ENCODE results near the gene CFDP1. TPM values are rescaled to one million over a fixed set of nuclear protein-coding genes. Genes with fewer than 3 reads are reported as not detected.

CFDP1 gene
- total and polyA plus RNA-seq, 2 donors (not counting 1 experiment from before 2014, with no cell fraction given) = 6.3 to 42.8 TPM

GRCh38 chr16:75477680-75478473 lies 44.6 kb upstream of the CFDP1 start:
- H3K4me1 Mint-ChIP-seq = peaks cover 2% of the 10 kb centered on the region
- POLR2A ChIA-PET = no interaction called here

More at GRCh38 chr16:75477680-75478473, 44.6 kb upstream of the CFDP1 start:
- Histone ChIP-seq H3K4me2 (replicated peaks; ENCODE audit: low read depth, low read length, poor library complexity, severe bottlenecking) (no peak overlapping the region), H3K79me2 (ENCODE audit: control insufficient read depth, insufficient read depth, low read length) (no peaks in the 10 kb centered on the region), H3K36me3 (replicated peaks in 1 of 2; ENCODE audit: control extremely low read depth in 1 of 2, control insufficient read depth in 1 of 2, extremely low read depth in 1 of 2, insufficient read depth in 2 of 2, low read length in 1 of 2) (no peaks in the 10 kb centered on the region), H3K27me3 (replicated peaks in 1 of 4; ENCODE audit: control extremely low read depth in 1 of 4, control insufficient read depth in 3 of 4, insufficient read depth in 4 of 4, low read length in 3 of 4) (no peaks in the 10 kb centered on the region), H3K4me3 (ENCODE audit: control extremely low read depth in 1 of 5, extremely low read depth in 1 of 5, insufficient read depth in 1 of 5, low read depth in 2 of 5, low read length in 4 of 5) (no peak overlapping the region), H4K20me1 (ENCODE audit: control insufficient read depth, insufficient read depth, low read length, poor library complexity, severe bottlenecking) (no peaks in the 10 kb centered on the region), H2AFZ (ENCODE audit: insufficient read depth, low read depth, low read length, poor library complexity, severe bottlenecking) (no peak overlapping the region), H3K27ac (ENCODE audit: low read length in 2 of 2) (no peak overlapping the region), H3K9me3 (ENCODE audit: control extremely low read depth in 1 of 3, control insufficient read depth in 2 of 3, insufficient read depth in 1 of 3, low read length in 2 of 3) (no peaks in the 10 kb centered on the region), H3K4me1 (ENCODE audit: control insufficient read depth in 2 of 2, insufficient read depth in 2 of 2, low read length in 2 of 2) (no peaks in the 10 kb centered on the region), H3K9ac (ENCODE audit: low read length) (no peak overlapping the region)
- Mint-ChIP-seq H3K27ac (no peak overlapping the region), H3K9me3 (ENCODE audit: insufficient read depth) (no peaks in the 10 kb centered on the region), H3K4me3 (no peak overlapping the region), H3K27me3 (peaks cover 7% of the 10 kb centered on the region)
- DNase-seq (no peak), ATAC-seq (ENCODE audit: low read depth) (no peak)
- CTCF ChIA-PET = interaction anchor here (0.7 to 1.3 kb wide), 3 partner anchors 26 to 245 kb away, joined by 3 read pairs; partner anchors contain the start of gene CFDP1
- WGBS (ENCODE audit: insufficient coverage) = 26% methylated on average over 3 of the region's 4 CpGs
- intact Hi-C loops (cut with micrococcal nuclease) = no loop called here
- no peak for TF ChIP-seq EZH2 (IDR thresholded peaks at IDR 0.05; ENCODE audit: borderline replicate concordance, insufficient read depth, low read depth, low read length, poor library complexity, severe bottlenecking)
- TF ChIP-seq CTCF (IDR thresholded peaks at IDR 0.05) = no peak

All from B cell (primary cell).